Measurements from ENCODE around the gene SPRY2. TPM values are rescaled to one million over a fixed set of nuclear protein-coding genes. Genes with fewer than 3 reads are reported as not detected.

The SPRY2 gene
- polyA plus RNA-seq, 1 donor from 2014 or later: 6.0 TPM

- H3K79me2 ChIP-seq (replicated peaks; ENCODE audit: insufficient read depth, low read length): peaks cover 44% of the 10 kb centered on the region
- H3K9me3 ChIP-seq (ENCODE audit: low read length): no peaks in the 10 kb centered on the region
- H3F3A ChIP-seq (ENCODE audit: insufficient read depth, low read length, poor library complexity, severe bottlenecking): no peaks in the 10 kb centered on the region
- TF ChIP-seq RAD21 (conservative IDR thresholded peaks at IDR 0.05): peak; percentile 15
- TF ChIP-seq MXI1 (conservative IDR thresholded peaks at IDR 0.05; ENCODE audit: poor library complexity, severe bottlenecking): peak; percentile 5
- TF ChIP-seq REST (IDR thresholded peaks at IDR 0.05; ENCODE audit: borderline replicate concordance): peak; percentile 22
- TF ChIP-seq TAF1 (IDR thresholded peaks at IDR 0.05; ENCODE audit: low read depth): no peak
- no peak for TF ChIP-seq POLR2AphosphoS5 (IDR thresholded peaks at IDR 0.05)
- no peak for TF ChIP-seq CTCF (IDR thresholded peaks at IDR 0.05; ENCODE audit: poor library complexity, severe bottlenecking)
- no peaks in the 10 kb centered on the region for H3K27me3 ChIP-seq (ENCODE audit: insufficient read depth, low read depth, low read length)
- peaks cover 8% of the 10 kb centered on the region for H3K36me3 ChIP-seq (ENCODE audit: insufficient read depth, low read length)
- peak overlapping the region; percentile 92 for H3K4me3 ChIP-seq (ENCODE audit: low read length)
- H3K9ac ChIP-seq (ENCODE audit: low read length): peak overlapping the region; percentile 81
- H3K9me2 ChIP-seq (ENCODE audit: insufficient read depth, low read length): no peaks in the 10 kb centered on the region
- H3K4me2 ChIP-seq (ENCODE audit: low read length): peak overlapping the region; percentile 79
- peaks cover 9% of the 10 kb centered on the region for H4K20me1 ChIP-seq (ENCODE audit: insufficient read depth)
- H2AFZ ChIP-seq (ENCODE audit: low read depth, low read length): no peak overlapping the region
- peak overlapping the region; percentile 84 for H3K27ac ChIP-seq (ENCODE audit: low read length)
These were observed 250 bp downstream of the SPRY2 start for GRCh38 chr13:80340651-80341100.

GRCh38 chr13:80339912-80340650, 845 bp downstream of the SPRY2 start:
- Histone ChIP-seq H4K20me1 (ENCODE audit: insufficient read depth) (peaks cover 9% of the 10 kb centered on the region), H3K79me2 (replicated peaks; ENCODE audit: insufficient read depth, low read length) (peaks cover 50% of the 10 kb centered on the region)
- TF ChIP-seq EP300 (conservative IDR thresholded peaks at IDR 0.05; ENCODE audit: poor library complexity, severe bottlenecking): no peak
- peak; percentile 60 for TF ChIP-seq MXI1 (conservative IDR thresholded peaks at IDR 0.05; ENCODE audit: poor library complexity, severe bottlenecking)
- TF ChIP-seq SMC3 (conservative IDR thresholded peaks at IDR 0.05; ENCODE audit: poor library complexity): no peak
- peak; percentile 11 for TF ChIP-seq REST (IDR thresholded peaks at IDR 0.05; ENCODE audit: borderline replicate concordance)
- no peak for TF ChIP-seq CTCF (IDR thresholded peaks at IDR 0.05; ENCODE audit: poor library complexity, severe bottlenecking)
- peak; percentile 9 for TF ChIP-seq POLR2AphosphoS5 (IDR thresholded peaks at IDR 0.05)
- TF ChIP-seq RAD21 (conservative IDR thresholded peaks at IDR 0.05): no peak
- TF ChIP-seq TAF1 (IDR thresholded peaks at IDR 0.05; ENCODE audit: low read depth): no peak
- TF ChIP-seq EZH2 (IDR thresholded peaks at IDR 0.05; ENCODE audit: borderline replicate concordance, insufficient read depth, low read length, poor library complexity, severe bottlenecking): no peak

More at GRCh38 chr13:80339912-80340650, 845 bp downstream of the SPRY2 start:
- Histone ChIP-seq H3K27me3 (ENCODE audit: insufficient read depth, low read depth, low read length) (no peaks in the 10 kb centered on the region), H3F3A (ENCODE audit: insufficient read depth, low read length, poor library complexity, severe bottlenecking) (no peaks in the 10 kb centered on the region), H3K4me3 (ENCODE audit: low read length) (peak overlapping the region; percentile 92), H3K36me3 (ENCODE audit: insufficient read depth, low read length) (peaks cover 8% of the 10 kb centered on the region), H3K9me2 (ENCODE audit: insufficient read depth, low read length) (no peaks in the 10 kb centered on the region), H3K27ac (ENCODE audit: low read length) (peak overlapping the region; percentile 84), H2AFZ (ENCODE audit: low read depth, low read length) (no peak overlapping the region), H3K9ac (ENCODE audit: low read length) (peak overlapping the region; percentile 81), H3K4me2 (ENCODE audit: low read length) (peak overlapping the region; percentile 79), H3K9me3 (ENCODE audit: low read length) (no peaks in the 10 kb centered on the region)
